Stimulated activated CD8-positive, alpha-beta memory T cell treated with anti-CD3 and anti-CD28 coated beads, Interleukin-15, amount 100 ng/mL, for 1 hour (primary cell): ENCODE results near the gene WNT9B.

Source experiments
- DNase-seq: peaks from one replicate; pipeline ENCODE4 v3.0.0-alpha.2; 2020; ENCODE audit warnings: low read depth

Gene WNT9B

GRCh38 chr17:46884552-46884951, 33.2 kb downstream of the WNT9B start:
- DNase-seq, result no peak

- DNase-seq, result no peak
These were observed 34.3 kb downstream of the WNT9B start for GRCh38 chr17:46885415-46886309.

- no peak for DNase-seq
These were observed 34.9 kb downstream of the WNT9B start for GRCh38 chr17:46886310-46886663.

GRCh38 chr17:46887717-46888116, 36.3 kb downstream of the WNT9B start:
- no peak for DNase-seq

- DNase-seq, result no peak
These were observed 37.3 kb downstream of the WNT9B start for GRCh38 chr17:46888727-46889126.

- no peak for DNase-seq
These were observed 38.1 kb downstream of the WNT9B start for GRCh38 chr17:46889519-46889918.

- no peak for DNase-seq
These were observed 38.7 kb downstream of the WNT9B start for GRCh38 chr17:46889992-46890564.

GRCh38 chr17:46890638-46891037, 39.3 kb downstream of the WNT9B start:
- DNase-seq, result no peak

- DNase-seq, result no peak
These were observed 40.9 kb downstream of the WNT9B start for GRCh38 chr17:46892192-46892703.

- no peak for DNase-seq
These were observed 42.6 kb downstream of the WNT9B start for GRCh38 chr17:46894024-46894423.

- DNase-seq, result no peak
These were observed 43.2 kb downstream of the WNT9B start for GRCh38 chr17:46894476-46895151.

GRCh38 chr17:46895171-46895570, 43.8 kb downstream of the WNT9B start:
- DNase-seq, result no peak

- DNase-seq, result no peak
These were observed 45.6 kb downstream of the WNT9B start for GRCh38 chr17:46896991-46897390.

GRCh38 chr17:46898364-46898763, 47.0 kb downstream of the WNT9B start:
- no peak for DNase-seq

GRCh38 chr17:46898860-46899259, 47.5 kb downstream of the WNT9B start:
- DNase-seq, result no peak

- no peak for DNase-seq
These were observed 49.9 kb downstream of the WNT9B start for GRCh38 chr17:46901291-46901690.

GRCh38 chr17:46903762-46904672, 52.6 kb downstream of the WNT9B start:
- no peak for DNase-seq

- no peak for DNase-seq
These were observed 56.8 kb downstream of the WNT9B start for GRCh38 chr17:46908068-46908737.

- no peak for DNase-seq
These were observed 59.0 kb downstream of the WNT9B start for GRCh38 chr17:46910179-46910927.

GRCh38 chr17:46911311-46911710, 59.9 kb downstream of the WNT9B start:
- DNase-seq, result no peak

- no peak for DNase-seq
These were observed 64.2 kb downstream of the WNT9B start for GRCh38 chr17:46915596-46915995.
